ENCODE data around the gene FAM53A.
"Not testable (repeated sequence)": the region's sequence is repeated elsewhere in the genome, so short reads cannot be mapped to it uniquely, and the experiment has no call there.

The FAM53A gene

GRCh38 chr4:1608196-1608820, 75.8 kb downstream of the FAM53A start:
- TF ChIP-seq, protein P1, sequence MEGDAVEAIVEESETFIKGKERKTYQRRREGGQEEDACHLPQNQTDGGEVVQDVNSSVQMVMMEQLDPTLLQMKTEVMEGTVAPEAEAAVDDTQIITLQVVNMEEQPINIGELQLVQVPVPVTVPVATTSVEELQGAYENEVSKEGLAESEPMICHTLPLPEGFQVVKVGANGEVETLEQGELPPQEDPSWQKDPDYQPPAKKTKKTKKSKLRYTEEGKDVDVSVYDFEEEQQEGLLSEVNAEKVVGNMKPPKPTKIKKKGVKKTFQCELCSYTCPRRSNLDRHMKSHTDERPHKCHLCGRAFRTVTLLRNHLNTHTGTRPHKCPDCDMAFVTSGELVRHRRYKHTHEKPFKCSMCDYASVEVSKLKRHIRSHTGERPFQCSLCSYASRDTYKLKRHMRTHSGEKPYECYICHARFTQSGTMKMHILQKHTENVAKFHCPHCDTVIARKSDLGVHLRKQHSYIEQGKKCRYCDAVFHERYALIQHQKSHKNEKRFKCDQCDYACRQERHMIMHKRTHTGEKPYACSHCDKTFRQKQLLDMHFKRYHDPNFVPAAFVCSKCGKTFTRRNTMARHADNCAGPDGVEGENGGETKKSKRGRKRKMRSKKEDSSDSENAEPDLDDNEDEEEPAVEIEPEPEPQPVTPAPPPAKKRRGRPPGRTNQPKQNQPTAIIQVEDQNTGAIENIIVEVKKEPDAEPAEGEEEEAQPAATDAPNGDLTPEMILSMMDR (IDR thresholded peaks at IDR 0.05): no peak
- Histone ChIP-seq H3K36me3 (no peaks in the 10 kb centered on the region), H3K4me1 (ENCODE audit: control insufficient read depth in 1 of 2, insufficient read depth in 1 of 2, low read depth in 1 of 2, low read length in 1 of 2) (no peaks in the 10 kb centered on the region), H3K27ac (no peak overlapping the region), H3K9me3 (no peaks in the 10 kb centered on the region), H3K27me3 (peaks cover 8% of the 10 kb centered on the region), H3K4me3 (ENCODE audit: low read depth in 1 of 2, low read length in 1 of 2) (no peak overlapping the region)

- H3K27ac ChIP-seq; H3K27me3 ChIP-seq; H3K9me3 ChIP-seq; H3K4me3 ChIP-seq (ENCODE audit: low read depth in 1 of 2, low read length in 1 of 2); H3K36me3 ChIP-seq; H3K4me1 ChIP-seq (ENCODE audit: control insufficient read depth in 1 of 2, insufficient read depth in 1 of 2, low read depth in 1 of 2, low read length in 1 of 2): not testable (repeated sequence)
Observed at GRCh38 chr4:1607436-1608195, 76.5 kb downstream of the FAM53A start.

DNA sequence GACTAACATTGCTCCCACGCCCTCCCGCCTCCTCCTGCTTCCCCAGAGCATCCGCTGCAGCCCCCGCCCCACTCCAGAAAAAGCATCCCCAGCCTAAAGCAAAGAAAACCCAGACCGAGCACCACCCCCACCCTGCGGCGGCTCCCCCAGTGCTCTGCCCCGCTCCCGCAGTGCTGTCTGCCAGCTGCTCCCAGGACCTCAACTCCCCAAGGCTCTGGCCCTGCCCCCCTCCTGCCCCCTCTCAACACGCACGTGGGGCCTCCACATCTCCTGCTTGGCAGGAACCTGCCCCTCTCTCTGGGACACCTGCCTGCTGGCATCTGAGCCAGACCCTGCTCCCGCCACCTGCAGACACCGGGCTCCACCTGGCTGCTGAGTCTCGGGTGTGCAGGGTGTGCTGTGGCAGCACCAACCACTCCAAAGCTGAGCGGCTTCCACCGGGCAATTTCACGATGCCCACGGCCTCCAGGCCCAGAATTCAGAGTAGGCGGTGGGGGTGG, 79.4 kb downstream of the FAM53A start:
- no peaks in the 10 kb centered on the region for H3K36me3 ChIP-seq
- TF ChIP-seq, protein P1 (IDR thresholded peaks at IDR 0.05): no peak
- H3K9me3 ChIP-seq: no peaks in the 10 kb centered on the region
- no peak overlapping the region for H3K4me3 ChIP-seq (ENCODE audit: low read depth in 1 of 2, low read length in 1 of 2)
- H3K27ac ChIP-seq: no peak overlapping the region
- H3K27me3 ChIP-seq: peaks cover 8% of the 10 kb centered on the region
- no peaks in the 10 kb centered on the region for H3K4me1 ChIP-seq (ENCODE audit: control insufficient read depth in 1 of 2, insufficient read depth in 1 of 2, low read depth in 1 of 2, low read length in 1 of 2)

DNA sequence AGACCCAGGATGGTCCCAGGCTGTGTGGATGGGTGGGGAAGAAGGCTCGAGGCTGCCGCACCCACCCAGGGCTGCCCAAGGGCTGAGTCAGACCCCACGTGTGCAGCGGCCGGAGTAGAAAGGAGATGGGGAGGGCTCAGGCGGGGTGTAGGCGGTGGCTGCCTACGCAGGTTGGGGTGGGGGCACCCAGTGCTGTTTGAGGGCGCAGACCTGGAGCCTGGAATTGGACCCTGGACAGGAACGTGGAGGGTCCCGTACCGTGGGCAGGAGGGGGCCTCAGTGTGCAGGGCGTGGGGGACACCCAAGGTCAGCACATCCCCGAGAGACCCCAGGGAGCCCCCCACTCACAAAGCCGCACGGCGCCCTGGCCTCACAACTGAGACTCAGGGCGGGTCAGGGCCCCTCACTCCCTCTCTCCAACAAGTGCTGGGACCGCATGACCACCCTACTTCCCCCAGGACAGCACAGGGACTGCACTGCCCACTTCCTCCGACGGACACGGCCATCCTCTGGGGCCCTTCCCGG, 79.9 kb downstream of the FAM53A start:
- Histone ChIP-seq H3K27ac (no peak overlapping the region), H3K27me3 (peaks cover 8% of the 10 kb centered on the region), H3K4me3 (ENCODE audit: low read depth in 1 of 2, low read length in 1 of 2) (no peak overlapping the region), H3K4me1 (ENCODE audit: control insufficient read depth in 1 of 2, insufficient read depth in 1 of 2, low read depth in 1 of 2, low read length in 1 of 2) (no peaks in the 10 kb centered on the region), H3K9me3 (no peaks in the 10 kb centered on the region), H3K36me3 (no peaks in the 10 kb centered on the region)
- TF ChIP-seq, protein P1 (IDR thresholded peaks at IDR 0.05): no peak

DNA sequence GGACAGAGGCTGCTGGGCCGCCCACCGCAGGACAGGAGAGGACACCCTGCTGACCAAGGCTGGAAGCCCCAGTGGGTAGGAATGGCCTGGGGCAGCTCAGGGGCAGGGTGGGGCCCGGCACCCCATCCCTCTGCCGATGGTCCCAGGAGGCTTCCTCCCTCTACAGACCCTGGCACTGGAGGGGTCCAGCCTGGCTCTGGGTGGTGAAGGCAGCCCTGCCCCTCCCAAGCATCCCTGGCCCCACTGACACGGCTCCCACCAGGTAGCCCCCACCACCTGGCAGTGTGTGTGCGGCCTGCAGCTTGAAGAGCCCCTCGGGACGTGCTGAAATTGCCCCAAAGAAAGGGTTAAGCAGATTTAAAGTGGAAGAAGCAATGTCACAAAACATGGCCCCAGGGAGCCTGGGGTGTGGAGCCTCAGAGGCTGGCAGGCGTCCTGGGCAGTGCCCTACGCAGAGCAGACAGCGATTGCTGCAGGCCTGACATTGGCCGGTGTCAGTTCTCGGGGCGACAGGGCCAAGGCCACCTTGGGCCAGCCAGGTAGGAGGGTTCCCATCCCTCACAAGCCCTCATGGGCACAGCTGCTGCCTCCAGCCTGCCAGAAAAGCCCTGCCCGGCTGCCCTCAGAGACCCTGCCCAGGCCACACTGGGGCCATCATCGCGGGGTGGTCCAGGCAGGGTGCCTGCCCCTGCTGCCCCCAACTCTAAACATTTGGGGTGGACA, 80.5 kb downstream of the FAM53A start:
- H3K4me1 ChIP-seq (ENCODE audit: control insufficient read depth in 1 of 2, insufficient read depth in 1 of 2, low read depth in 1 of 2, low read length in 1 of 2): no peaks in the 10 kb centered on the region
- no peaks in the 10 kb centered on the region for H3K9me3 ChIP-seq
- TF ChIP-seq, protein P1 (IDR thresholded peaks at IDR 0.05): no peak
- no peak overlapping the region for H3K4me3 ChIP-seq (ENCODE audit: low read depth in 1 of 2, low read length in 1 of 2)
- H3K36me3 ChIP-seq: no peaks in the 10 kb centered on the region
- no peak overlapping the region for H3K27ac ChIP-seq
- peaks cover 8% of the 10 kb centered on the region for H3K27me3 ChIP-seq
